DMS53 (cell line): Measurements from ENCODE around the gene PHLDB2.

ENCODE experiments used
- DNase-seq: peaks from one replicate; lab custom pipeline; 2025; lab: John Stamatoyannopoulos, UW

Gene PHLDB2

GRCh38 chr3:111999484-112000324, 140.6 kb downstream of the PHLDB2 start:
- DNase-seq, result no peak

- no peak for DNase-seq
These were observed 141.3 kb downstream of the PHLDB2 start for GRCh38 chr3:112000367-112000771.

- DNase-seq, result no peak
These were observed 141.9 kb downstream of the PHLDB2 start for GRCh38 chr3:112000966-112001365.

- DNase-seq, result no peak
These were observed 142.5 kb downstream of the PHLDB2 start for GRCh38 chr3:112001526-112001925.

GRCh38 chr3:112002096-112002971, 143.3 kb downstream of the PHLDB2 start:
- DNase-seq, result no peak

GRCh38 chr3:112003321-112004080, 144.4 kb downstream of the PHLDB2 start:
- no peak for DNase-seq

- no peak for DNase-seq
These were observed 145.1 kb downstream of the PHLDB2 start for GRCh38 chr3:112004187-112004586.

- peak; percentile 24 for DNase-seq
These were observed 145.6 kb downstream of the PHLDB2 start for GRCh38 chr3:112004669-112005068.

- DNase-seq, result peak; percentile 38
These were observed 146.1 kb downstream of the PHLDB2 start for GRCh38 chr3:112005091-112005672.

- no peak for DNase-seq
These were observed 148.6 kb downstream of the PHLDB2 start for GRCh38 chr3:112007633-112008032.

GRCh38 chr3:112009670-112010069, 150.6 kb downstream of the PHLDB2 start:
- DNase-seq, result no peak

GRCh38 chr3:112010636-112011035, 151.6 kb downstream of the PHLDB2 start:
- no peak for DNase-seq

- no peak for DNase-seq
These were observed 152.4 kb downstream of the PHLDB2 start for GRCh38 chr3:112011376-112011940.

GRCh38 chr3:112012205-112012992, 153.3 kb downstream of the PHLDB2 start:
- DNase-seq, result no peak

GRCh38 chr3:112013058-112013783, 154.2 kb downstream of the PHLDB2 start:
- DNase-seq, result peak; percentile 85

- DNase-seq, result no peak
These were observed 154.7 kb downstream of the PHLDB2 start for GRCh38 chr3:112013784-112014143.

- no peak for DNase-seq
These were observed 158.0 kb downstream of the PHLDB2 start for GRCh38 chr3:112017091-112017490.

- no peak for DNase-seq
These were observed 159.6 kb downstream of the PHLDB2 start for GRCh38 chr3:112018712-112019111.

- no peak for DNase-seq
These were observed 160.7 kb downstream of the PHLDB2 start for GRCh38 chr3:112019716-112020115.

- no peak for DNase-seq
These were observed 161.6 kb downstream of the PHLDB2 start for GRCh38 chr3:112020674-112021085.
